GM12878 (cell line): ENCODE data around the gene CD82. TPM values are rescaled to one million over a fixed set of nuclear protein-coding genes. Genes with fewer than 3 reads are reported as not detected.

Experiments used
- ATAC-seq: fragments of 200-7000 bp; cut with Tn5 transposase; 3 replicates; pipeline ENCODE4 v1.9.1; 2020; ENCODE audit warnings: mild to moderate bottlenecking, moderate library complexity
- BruUV-seq: library from RNA; stranded (reverse); fragments of 400-500 nt; replicated peaks from 2 replicates; lab custom pipeline; 2021; lab: Mats Ljungman, UMichigan
- CTCF ChIA-PET: fragments of 300-600 bp; sonication (Branson Sonifier 250); formaldehyde crosslinking; extraction: SDS; loops from one replicate; lab custom pipeline; 2021; ENCODE audit warnings: inconsistent platforms; lab: Yijun Ruan, JAX
- POLR2A ChIA-PET: fragments of 350-600 bp; formaldehyde crosslinking; extraction: SDS; loops from one replicate; lab custom pipeline; 2021; ENCODE audit warnings: inconsistent platforms; lab: Charles Lee
- RAD21 ChIA-PET: fragments of 300-600 bp; sonication (Branson Sonifier 250); formaldehyde crosslinking; loops from one replicate; lab custom pipeline; 2023; ENCODE audit warnings: antibody characterized with exemption; ENCODE audit not compliant: unreplicated experiment; lab: Charles Lee
- SMC1A ChIA-PET: fragments of 300-600 bp; sonication (Branson Sonifier 250); formaldehyde crosslinking; loops from one replicate; lab custom pipeline; 2023; ENCODE audit not compliant: unreplicated experiment, uncharacterized antibody; lab: Charles Lee
- DNase-seq: peaks from one replicate; pipeline ENCODE4 v3.0.0-alpha.2; 2011; ENCODE audit warnings: low read depth, low spot score
- FAIRE-seq: peaks from 3 replicates; lab custom pipeline; 2011; peaks lifted over from hg19 to GRCh38; lab: Jason Lieb, UNC
- H2AFZ ChIP-seq: 2 replicates; pipeline ENCODE4 v1.6.0; 2011; ENCODE audit warnings: low read depth, low read length, control low read depth; ENCODE audit not compliant: control insufficient read depth
- H3K27ac ChIP-seq: 2 replicates; pipeline ENCODE4 v1.5.1; 2011; ENCODE audit warnings: control low read depth; ENCODE audit not compliant: control insufficient read depth, insufficient read depth
- H3K27me3 ChIP-seq, 2 experiments: replicated peaks in 1 of 2; 2 replicates each; pipeline versions ENCODE4 v1.6.0 to v1.6.1; 2011; ENCODE audit warnings: low read length in 1 of 2; ENCODE audit not compliant: control insufficient read depth in 2 of 2, insufficient read depth in 2 of 2
- H3K36me3 ChIP-seq, 2 experiments: 2 replicates each; pipeline ENCODE4 v1.5.1; 2011; ENCODE audit warnings: low read length in 1 of 2; ENCODE audit not compliant: control insufficient read depth in 2 of 2, insufficient read depth in 2 of 2
- H3K4me1 ChIP-seq: 2 replicates; pipeline ENCODE4 v1.6.1; 2011; ENCODE audit warnings: mild to moderate bottlenecking, low read length, moderate library complexity, mixed read lengths; ENCODE audit not compliant: control insufficient read depth, insufficient read depth
- H3K4me2 ChIP-seq: 2 replicates; pipeline ENCODE4 v1.6.0; 2011; ENCODE audit warnings: control low read depth; ENCODE audit not compliant: control insufficient read depth, insufficient read depth
- H3K4me3 ChIP-seq: fragments of 200-600 bp; sonication (generic); 2 replicates; pipeline ENCODE4 v1.5.1; 2016
- H3K79me2 ChIP-seq: 2 replicates; pipeline ENCODE4 v1.6.0; 2011; ENCODE audit warnings: low read length; ENCODE audit not compliant: control insufficient read depth, insufficient read depth
- H3K9ac ChIP-seq: 2 replicates; pipeline ENCODE4 v1.8.0; 2011; ENCODE audit warnings: low read length, control low read depth, mixed read lengths; ENCODE audit not compliant: control insufficient read depth, insufficient read depth
- H3K9me3 ChIP-seq: replicated peaks from 3 replicates; pipeline ENCODE4 v1.5.1; 2011; ENCODE audit warnings: mild to moderate bottlenecking, low read length; ENCODE audit not compliant: control insufficient read depth, insufficient read depth
- H4K20me1 ChIP-seq: 2 replicates; pipeline ENCODE4 v1.6.0; 2011; ENCODE audit not compliant: control insufficient read depth, insufficient read depth
- BMI1 ChIP-seq: fragments of 450-650 bp; IDR thresholded peaks from 2 replicates; pipeline ENCODE4 v1.6.1; 2016; ENCODE audit warnings: mild to moderate bottlenecking, moderate library complexity, borderline replicate concordance
- CHD4 ChIP-seq: fragments of 200-600 bp; sonication (generic); IDR thresholded peaks from 2 replicates; pipeline ENCODE4 v1.6.1; 2016; ENCODE audit warnings: mild to moderate bottlenecking
- FOS ChIP-seq: IDR thresholded peaks from 3 replicates; pipeline ENCODE4 v1.6.1; 2011; ENCODE audit warnings: borderline replicate concordance; ENCODE audit not compliant: insufficient read length; ENCODE audit errors: extremely low read depth
- HDAC2 ChIP-seq: fragments of 200-600 bp; sonication (generic); IDR thresholded peaks from 2 replicates; pipeline ENCODE4 v1.6.1; 2017
- HDAC6 ChIP-seq: fragments of 200-600 bp; sonication (generic); IDR thresholded peaks from one replicate; pipeline ENCODE4 v1.8.0; 2017; ENCODE audit warnings: antibody characterized with exemption; ENCODE audit not compliant: unreplicated experiment
- KDM1A ChIP-seq: fragments of 200-600 bp; sonication (generic); IDR thresholded peaks from 2 replicates; pipeline ENCODE4 v1.6.1; 2016; ENCODE audit warnings: borderline replicate concordance
- MTA2 ChIP-seq: fragments of 450-650 bp; IDR thresholded peaks from 2 replicates; pipeline ENCODE4 v1.6.1; 2016; ENCODE audit warnings: low read depth, mild to moderate bottlenecking, moderate library complexity
- NFYA ChIP-seq: IDR thresholded peaks from 2 replicates; pipeline ENCODE4 v1.6.1; 2011; ENCODE audit warnings: low read depth, mild to moderate bottlenecking, low read length, improper control_type of control experiment, borderline replicate concordance
- PAX8 ChIP-seq: fragments of 450-650 bp; IDR thresholded peaks from 2 replicates; pipeline ENCODE4 v1.6.1; 2017; ENCODE audit warnings: mild to moderate bottlenecking, moderate library complexity
- RBBP5 ChIP-seq: fragments of 200-600 bp; sonication (generic); conservative IDR thresholded peaks from 2 replicates; pipeline ENCODE4 v1.6.1; 2016
- SMAD1 ChIP-seq: fragments of 450-650 bp; IDR thresholded peaks from 2 replicates; pipeline ENCODE4 v1.6.1; 2018; ENCODE audit warnings: mild to moderate bottlenecking, low read depth; ENCODE audit not compliant: partially characterized antibody
- SMAD5 ChIP-seq: IDR thresholded peaks from 2 replicates; pipeline ENCODE4 v1.6.1; 2016; ENCODE audit warnings: antibody characterized with exemption, low read depth
- ZNF24 ChIP-seq: fragments of 450-650 bp; IDR thresholded peaks from 2 replicates; pipeline ENCODE4 v1.6.1; 2017; ENCODE audit warnings: antibody characterized with exemption, mild to moderate bottlenecking
- WGBS: methylation state at CpG from one replicate; pipeline ENCODE4 v1.1.6; 2016; ENCODE audit warnings: low lambda C conversion rate; ENCODE audit not compliant: insufficient replicate concordance, insufficient coverage; ENCODE audit errors: missing lambda C conversion rate; 5-methylcytosine and 5-hydroxymethylcytosine counted together
- in situ Hi-C: fragments of 300-500 bp; cut with MboI; formaldehyde crosslinking; loops from 9 replicates; pipeline ENCODE4 v1.14.3; 2018; ENCODE audit warnings: mixed read lengths
- intact Hi-C: fragments of 100-400 bp; cut with micrococcal nuclease; formaldehyde crosslinking; loops from one replicate; pipeline ENCODE4 v1.14.2; 2022; ENCODE audit not compliant: unreplicated experiment
- polyA plus RNA-seq, 11 experiments: library from polyadenylated mRNA; depleted of rRNA in 4 of 11; unstranded in 6 of 11; stranded (reverse) in 5 of 11; fragments of >200 nt; fragmentation: Nextera tagmentation in 4 of 11; fragmentation: Illumina TruSeq in 1 of 11; extraction: Ambion mirVana in 4 of 11; extraction: Trizol in 1 of 11; gene quantifications; 1 replicate in 1 of 11; 2 replicates in 10 of 11; pipeline versions ENCODE4 v1.2.1 to v1.2.3, GENCODE V29; 2011 to 2016; ENCODE audit warnings: inconsistent platforms in 2 of 11, missing spikeins in 2 of 11, low read depth in 1 of 11
- total RNA-seq, 4 experiments: library from RNA; depleted of rRNA in 3 of 4; stranded (reverse); fragments of >200 nt in 3 of 4; fragmentation: Illumina TruSeq in 1 of 4; extraction: Trizol in 1 of 4; gene quantifications; 2 replicates each; pipeline versions ENCODE4 v1.2.1 to v1.2.3, GENCODE V29; 2013 to 2021

The CD82 gene
- total and polyA plus RNA-seq, 10 of the 15 experiments (the other 5 are each of a cell fraction or from before 2014, with no cell fraction given), result 5.2 to 180 (median 84.7) TPM

GRCh38 chr11:44564166-44564565, 1.3 kb upstream of the CD82 start:
- ChIA-PET RAD21 (interaction anchor here (1.1 to 6.8 kb wide), 4 partner anchors 36 to 64 kb away, joined by 5 to 76 read pairs (median 40); no protein-coding TSS in a partner anchor), SMC1A (interaction anchor here (1.1 to 14.0 kb wide), 5 partner anchors 10 to 49 kb away, joined by 4 to 433 read pairs (median 9); no protein-coding TSS in a partner anchor), CTCF (interaction anchor here (0.9 to 4.7 kb wide), 5 partner anchors 9 to 470 kb away, joined by 3 to 27 read pairs (median 5); no protein-coding TSS in a partner anchor), POLR2A (interaction anchor here (1.3 to 23.1 kb wide), 5 partner anchors 14 to 58 kb away, joined by 4 to 434 read pairs (median 17); no protein-coding TSS in a partner anchor)
- WGBS, result 78% methylated on average over 7 of the region's 7 CpGs
- in situ Hi-C loops (no loop called here), intact Hi-C loops (loop anchor here (10.0 kb wide), 1 partner anchor 879 kb away; the partner anchor contains the start of gene HSD17B12)
- peaks cover 41% of the 10 kb centered on the region for H3K4me1 ChIP-seq
- H3K9ac ChIP-seq, result no peak overlapping the region
- FAIRE-seq, result no peak
- BruUV-seq, result no TSS peak
- no peaks in the 10 kb centered on the region for H3K36me3 ChIP-seq
- no peak overlapping the region; the same call in 1 of the 2 replicates for H3K27ac ChIP-seq
- no peaks in the 10 kb centered on the region for H3K27me3 ChIP-seq
- H2AFZ ChIP-seq, result no peak overlapping the region
- no peaks in the 10 kb centered on the region for H4K20me1 ChIP-seq
- H3K4me2 ChIP-seq, result no peak overlapping the region
- H3K4me3 ChIP-seq, result no peak overlapping the region; the same call in 1 of the 2 replicates
- H3K9me3 ChIP-seq, result no peaks in the 10 kb centered on the region; the same call in 2 of the 3 replicates
- peaks cover 37% of the 10 kb centered on the region for H3K79me2 ChIP-seq
- ATAC-seq, result no peak
- TF ChIP-seq PAX8 (no peak), MTA2 (no peak), SMAD1 (no peak), RBBP5 (no peak), ZNF24 (no peak), BMI1 (no peak), HDAC6 (no peak), FOS (no peak), SMAD5 (no peak), KDM1A (no peak), NFYA (no peak), HDAC2 (no peak), CHD4 (no peak)
- TF ChIP-seq, all 136 proteins: peak for 0
- DNase-seq, result no peak
